HG03060 (cell line): Measurements from ENCODE around the gene C5orf58.
"Not testable (repeated sequence)": the region's sequence is repeated elsewhere in the genome, so short reads cannot be mapped to it uniquely, and the experiment has no call there.

Experiments used
- ATAC-seq: cut with Tn5 transposase; IDR thresholded peaks from one replicate; pipeline ENCODE4 v1.9.1; 2021; ENCODE audit warnings: low read depth, moderate number of reproducible peaks; ENCODE audit not compliant: unreplicated experiment

C5orf58 gene

GRCh38 chr5:170223360-170223759 lies 9.4 kb upstream of the C5orf58 start:
- ATAC-seq, result no peak

- no peak for ATAC-seq
Measured at GRCh38 chr5:170223906-170224305, 8.9 kb upstream of the C5orf58 start.

- no peak for ATAC-seq
Measured at GRCh38 chr5:170225326-170226128, 7.3 kb upstream of the C5orf58 start.

- ATAC-seq, result no peak
Measured at GRCh38 chr5:170226129-170226615, 6.6 kb upstream of the C5orf58 start.

GRCh38 chr5:170226661-170227060 lies 6.1 kb upstream of the C5orf58 start:
- ATAC-seq, result no peak

- ATAC-seq, result no peak
Measured at GRCh38 chr5:170228762-170229435, 3.9 kb upstream of the C5orf58 start.

- no peak for ATAC-seq
Measured at GRCh38 chr5:170233358-170233892, 640 bp downstream of the C5orf58 start.

GRCh38 chr5:170235876-170236864 lies 3.4 kb downstream of the C5orf58 start:
- ATAC-seq, result no peak

- ATAC-seq, result no peak
Measured at GRCh38 chr5:170238456-170239196, 5.8 kb downstream of the C5orf58 start.

GRCh38 chr5:170245436-170245835 lies 12.7 kb downstream of the C5orf58 start:
- ATAC-seq, result not testable (repeated sequence)

GRCh38 chr5:170246126-170246870 lies 13.5 kb downstream of the C5orf58 start:
- no peak for ATAC-seq

GRCh38 chr5:170247363-170247762 lies 14.6 kb downstream of the C5orf58 start:
- no peak for ATAC-seq

- no peak for ATAC-seq
Measured at GRCh38 chr5:170248172-170248930, 15.6 kb downstream of the C5orf58 start.

- ATAC-seq, result not testable (repeated sequence)
Measured at GRCh38 chr5:170248931-170249227, 16.1 kb downstream of the C5orf58 start.

GRCh38 chr5:170249355-170249754 lies 16.6 kb downstream of the C5orf58 start:
- ATAC-seq, result no peak

- no peak for ATAC-seq
Measured at GRCh38 chr5:170250810-170251317, 18.1 kb downstream of the C5orf58 start.

- ATAC-seq, result no peak
Measured at GRCh38 chr5:170251462-170251861, 18.7 kb downstream of the C5orf58 start.

GRCh38 chr5:170252109-170252508 lies 19.3 kb downstream of the C5orf58 start:
- no peak for ATAC-seq
